ENCODE results near the gene TRIM63. TPM values are rescaled to one million over a fixed set of nuclear protein-coding genes. Genes with fewer than 3 reads are reported as not detected.
A peak's percentile ranks its signal among the peaks of the same experiment; 100 is the strongest.

TRIM63 gene
- total RNA-seq, 1 experiment from 2014 or later, result 118 TPM

- DNase-seq (ENCODE audit: low read depth, low spot score), result no peak
- in situ Hi-C loops (cut with HindIII; ENCODE audit: low pct_unique_long_range_greater_than_20kb, low sequenced_read_pairs), result no loop called here
These were observed 23.0 kb downstream of the TRIM63 start for GRCh38 chr1:26044414-26044813.

GRCh38 chr1:26043765-26044164, 23.7 kb downstream of the TRIM63 start:
- in situ Hi-C loops (cut with HindIII; ENCODE audit: low pct_unique_long_range_greater_than_20kb, low sequenced_read_pairs), result no loop called here
- no peak for DNase-seq (ENCODE audit: low read depth, low spot score)

GRCh38 chr1:26041978-26042377, 25.5 kb downstream of the TRIM63 start:
- in situ Hi-C loops (cut with HindIII; ENCODE audit: low pct_unique_long_range_greater_than_20kb, low sequenced_read_pairs), result no loop called here
- no peak for DNase-seq (ENCODE audit: low read depth, low spot score)

- no peak for DNase-seq (ENCODE audit: low read depth, low spot score)
- in situ Hi-C loops (cut with HindIII; ENCODE audit: low pct_unique_long_range_greater_than_20kb, low sequenced_read_pairs), result no loop called here
These were observed 26.0 kb downstream of the TRIM63 start for GRCh38 chr1:26041401-26041800.

GRCh38 chr1:26038904-26039303, 28.5 kb downstream of the TRIM63 start:
- DNase-seq (ENCODE audit: low read depth, low spot score), result no peak
- in situ Hi-C loops (cut with HindIII; ENCODE audit: low pct_unique_long_range_greater_than_20kb, low sequenced_read_pairs), result no loop called here

GRCh38 chr1:26038477-26038876, 29.0 kb downstream of the TRIM63 start:
- DNase-seq (ENCODE audit: low read depth, low spot score), result no peak
- in situ Hi-C loops (cut with HindIII; ENCODE audit: low pct_unique_long_range_greater_than_20kb, low sequenced_read_pairs), result no loop called here

- in situ Hi-C loops (cut with HindIII; ENCODE audit: low pct_unique_long_range_greater_than_20kb, low sequenced_read_pairs), result no loop called here
- DNase-seq (ENCODE audit: low read depth, low spot score), result no peak
These were observed 29.5 kb downstream of the TRIM63 start for GRCh38 chr1:26037904-26038303.

- in situ Hi-C loops (cut with HindIII; ENCODE audit: low pct_unique_long_range_greater_than_20kb, low sequenced_read_pairs), result no loop called here
- no peak for DNase-seq (ENCODE audit: low read depth, low spot score)
These were observed 30.6 kb downstream of the TRIM63 start for GRCh38 chr1:26036756-26037281.

- peak; percentile 65 for DNase-seq (ENCODE audit: low read depth, low spot score)
- in situ Hi-C loops (cut with HindIII; ENCODE audit: low pct_unique_long_range_greater_than_20kb, low sequenced_read_pairs), result no loop called here
These were observed 31.3 kb downstream of the TRIM63 start for GRCh38 chr1:26035959-26036755.

- in situ Hi-C loops (cut with HindIII; ENCODE audit: low pct_unique_long_range_greater_than_20kb, low sequenced_read_pairs), result no loop called here
- DNase-seq (ENCODE audit: low read depth, low spot score), result peak; percentile 86
These were observed 32.0 kb downstream of the TRIM63 start for GRCh38 chr1:26035203-26035958.

GRCh38 chr1:26034504-26035202, 32.8 kb downstream of the TRIM63 start:
- in situ Hi-C loops (cut with HindIII; ENCODE audit: low pct_unique_long_range_greater_than_20kb, low sequenced_read_pairs), result no loop called here
- DNase-seq (ENCODE audit: low read depth, low spot score), result no peak

GRCh38 chr1:26032656-26033357, 34.6 kb downstream of the TRIM63 start:
- in situ Hi-C loops (cut with HindIII; ENCODE audit: low pct_unique_long_range_greater_than_20kb, low sequenced_read_pairs), result no loop called here

GRCh38 chr1:26031611-26032220, 35.7 kb downstream of the TRIM63 start:
- DNase-seq (ENCODE audit: low read depth, low spot score), result no peak
- in situ Hi-C loops (cut with HindIII; ENCODE audit: low pct_unique_long_range_greater_than_20kb, low sequenced_read_pairs), result no loop called here

More at GRCh38 chr1:26032656-26033357, 34.6 kb downstream of the TRIM63 start:
- no peak for DNase-seq (ENCODE audit: low read depth, low spot score)

- in situ Hi-C loops (cut with HindIII; ENCODE audit: low pct_unique_long_range_greater_than_20kb, low sequenced_read_pairs), result no loop called here
- DNase-seq (ENCODE audit: low read depth, low spot score), result no peak
These were observed 36.2 kb downstream of the TRIM63 start for GRCh38 chr1:26031196-26031595.

GRCh38 chr1:26029864-26030481, 37.5 kb downstream of the TRIM63 start:
- in situ Hi-C loops (cut with HindIII; ENCODE audit: low pct_unique_long_range_greater_than_20kb, low sequenced_read_pairs), result no loop called here
- DNase-seq (ENCODE audit: low read depth, low spot score), result peak; percentile 82

- in situ Hi-C loops (cut with HindIII; ENCODE audit: low pct_unique_long_range_greater_than_20kb, low sequenced_read_pairs), result no loop called here
- DNase-seq (ENCODE audit: low read depth, low spot score), result no peak
These were observed 38.2 kb downstream of the TRIM63 start for GRCh38 chr1:26029054-26029863.
